HepG2 (cell line): Measurements from ENCODE around the gene COQ10B. TPM values are rescaled to one million over a fixed set of nuclear protein-coding genes. Genes with fewer than 3 reads are reported as not detected.

Experiments used
- ADNP ChIP-seq: sonication (generic); formaldehyde crosslinking; IDR thresholded peaks from 2 replicates; pipeline ENCODE4 v1.4.0; 2020; ENCODE audit warnings: missing genetic modification reagents
- CENPT ChIP-seq: sonication (generic); formaldehyde crosslinking; IDR thresholded peaks from 2 replicates; pipeline ENCODE4 v1.8.0; 2022; ENCODE audit warnings: low read depth, mild to moderate bottlenecking, moderate library complexity, missing genetic modification reagents
- DNMT1 ChIP-seq: sonication (generic); formaldehyde crosslinking; IDR thresholded peaks from 2 replicates; pipeline ENCODE4 v1.5.1; 2020; ENCODE audit warnings: mild to moderate bottlenecking, missing genetic modification reagents
- ETV6 ChIP-seq: sonication (generic); formaldehyde crosslinking; conservative IDR thresholded peaks from 2 replicates; pipeline ENCODE4 v1.4.0; 2020; ENCODE audit warnings: missing genetic modification reagents
- FOSL2 ChIP-seq: sonication (generic); formaldehyde crosslinking; IDR thresholded peaks from 2 replicates; pipeline ENCODE4 v1.4.0; 2020; ENCODE audit warnings: missing genetic modification reagents
- GFI1 ChIP-seq: sonication (generic); formaldehyde crosslinking; IDR thresholded peaks from 2 replicates; pipeline ENCODE4 v1.5.0; 2020; ENCODE audit warnings: missing genetic modification reagents, mild to moderate bottlenecking, borderline replicate concordance
- MED1 ChIP-seq: sonication (generic); formaldehyde crosslinking; IDR thresholded peaks from 2 replicates; pipeline ENCODE4 v1.4.0; 2020; ENCODE audit warnings: missing genetic modification reagents
- SATB2 ChIP-seq: sonication (generic); formaldehyde crosslinking; IDR thresholded peaks from 2 replicates; pipeline ENCODE4 v1.5.0; 2020; ENCODE audit warnings: missing genetic modification reagents
- SOX13 ChIP-seq, 3 experiments: fragments of 450-650 bp in 1 of 3; sonication (generic) in 1 of 3; formaldehyde crosslinking in 1 of 3; IDR thresholded peaks in 2 of 3; conservative IDR thresholded peaks in 1 of 3; 2 replicates each; pipeline versions ENCODE4 v1.5.0 to v1.6.1; 2016 to 2020; ENCODE audit warnings: antibody characterized with exemption in 1 of 3, mild to moderate bottlenecking in 1 of 3, missing compliant biosample characterization in 1 of 3, missing genetic modification reagents in 1 of 3, moderate library complexity in 1 of 3
- TGIF2 ChIP-seq: IDR thresholded peaks from 2 replicates; pipeline ENCODE4 v1.6.1; 2016; ENCODE audit warnings: control low read depth, missing compliant biosample characterization
- ZKSCAN8 ChIP-seq: IDR thresholded peaks from 2 replicates; pipeline ENCODE4 v1.6.1; 2016; ENCODE audit warnings: borderline replicate concordance, missing genetic modification reagents, missing compliant biosample characterization
- ZNF12 ChIP-seq: sonication (generic); formaldehyde crosslinking; IDR thresholded peaks from 2 replicates; pipeline ENCODE4 v1.5.0; 2020; ENCODE audit warnings: missing genetic modification reagents
- ZNF652 ChIP-seq: IDR thresholded peaks from 2 replicates; pipeline ENCODE4 v1.6.1; 2016; ENCODE audit warnings: low read depth, borderline replicate concordance
- polyA plus RNA-seq, 8 experiments: library from polyadenylated mRNA; depleted of rRNA in 3 of 8; stranded (reverse) in 7 of 8; unstranded in 1 of 8; fragments of >200 nt; fragmentation: Illumina TruSeq in 4 of 8; extraction: Trizol in 4 of 8; gene quantifications; 2 replicates each; pipeline versions ENCODE4 v1.2.1 to v1.2.3, GENCODE V29; 2011 to 2016; ENCODE audit warnings: low read depth in 4 of 8, missing spikeins in 1 of 8, mixed read lengths in 1 of 8; ENCODE audit not compliant: insufficient read depth in 1 of 8
- total RNA-seq, 5 experiments: library from RNA; depleted of rRNA; stranded (reverse); fragments of >200 nt; fragmentation: Illumina TruSeq; extraction: Trizol; gene quantifications; 2 replicates each; pipeline ENCODE4 v1.2.3, GENCODE V29; 2016; ENCODE audit warnings: low read depth in 1 of 5
- TF ChIP-seq, protein P1 (sequence below): sonication (generic); formaldehyde crosslinking; IDR thresholded peaks from 2 replicates; pipeline ENCODE4 v1.5.1; 2020; ENCODE audit warnings: mild to moderate bottlenecking, missing genetic modification reagents, borderline replicate concordance
- TF ChIP-seq, protein P2 (sequence below): sonication (generic); formaldehyde crosslinking; conservative IDR thresholded peaks from 2 replicates; pipeline ENCODE4 v1.5.0; 2020; ENCODE audit warnings: missing genetic modification reagents

Gene COQ10B
- total and polyA plus RNA-seq, 2 of the 13 experiments (the other 11 are each of a cell fraction or from before 2014, with no cell fraction given) = 4.6 to 34.9 TPM

DNA sequence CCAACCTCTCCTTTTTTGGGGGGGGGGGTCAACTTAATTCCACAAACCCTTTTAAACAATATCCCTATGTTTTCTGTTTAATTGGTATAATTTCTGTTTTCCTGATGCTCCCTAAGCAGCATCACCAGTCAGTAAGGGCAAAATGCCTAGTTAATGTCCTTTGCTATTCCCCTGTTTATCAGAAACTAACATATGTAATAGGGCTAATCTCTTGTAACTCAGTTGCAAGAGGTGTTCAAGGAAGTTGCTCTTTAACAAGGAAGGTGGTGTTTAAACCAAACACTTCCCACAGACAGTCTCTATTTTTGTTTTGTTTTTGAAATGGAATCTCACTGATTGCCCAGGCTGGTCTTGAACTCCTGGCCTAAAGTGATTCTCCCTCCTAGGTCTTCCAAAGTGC lies 6.5 kb upstream of the COQ10B start (continued):
- TF ChIP-seq, protein P1, sequence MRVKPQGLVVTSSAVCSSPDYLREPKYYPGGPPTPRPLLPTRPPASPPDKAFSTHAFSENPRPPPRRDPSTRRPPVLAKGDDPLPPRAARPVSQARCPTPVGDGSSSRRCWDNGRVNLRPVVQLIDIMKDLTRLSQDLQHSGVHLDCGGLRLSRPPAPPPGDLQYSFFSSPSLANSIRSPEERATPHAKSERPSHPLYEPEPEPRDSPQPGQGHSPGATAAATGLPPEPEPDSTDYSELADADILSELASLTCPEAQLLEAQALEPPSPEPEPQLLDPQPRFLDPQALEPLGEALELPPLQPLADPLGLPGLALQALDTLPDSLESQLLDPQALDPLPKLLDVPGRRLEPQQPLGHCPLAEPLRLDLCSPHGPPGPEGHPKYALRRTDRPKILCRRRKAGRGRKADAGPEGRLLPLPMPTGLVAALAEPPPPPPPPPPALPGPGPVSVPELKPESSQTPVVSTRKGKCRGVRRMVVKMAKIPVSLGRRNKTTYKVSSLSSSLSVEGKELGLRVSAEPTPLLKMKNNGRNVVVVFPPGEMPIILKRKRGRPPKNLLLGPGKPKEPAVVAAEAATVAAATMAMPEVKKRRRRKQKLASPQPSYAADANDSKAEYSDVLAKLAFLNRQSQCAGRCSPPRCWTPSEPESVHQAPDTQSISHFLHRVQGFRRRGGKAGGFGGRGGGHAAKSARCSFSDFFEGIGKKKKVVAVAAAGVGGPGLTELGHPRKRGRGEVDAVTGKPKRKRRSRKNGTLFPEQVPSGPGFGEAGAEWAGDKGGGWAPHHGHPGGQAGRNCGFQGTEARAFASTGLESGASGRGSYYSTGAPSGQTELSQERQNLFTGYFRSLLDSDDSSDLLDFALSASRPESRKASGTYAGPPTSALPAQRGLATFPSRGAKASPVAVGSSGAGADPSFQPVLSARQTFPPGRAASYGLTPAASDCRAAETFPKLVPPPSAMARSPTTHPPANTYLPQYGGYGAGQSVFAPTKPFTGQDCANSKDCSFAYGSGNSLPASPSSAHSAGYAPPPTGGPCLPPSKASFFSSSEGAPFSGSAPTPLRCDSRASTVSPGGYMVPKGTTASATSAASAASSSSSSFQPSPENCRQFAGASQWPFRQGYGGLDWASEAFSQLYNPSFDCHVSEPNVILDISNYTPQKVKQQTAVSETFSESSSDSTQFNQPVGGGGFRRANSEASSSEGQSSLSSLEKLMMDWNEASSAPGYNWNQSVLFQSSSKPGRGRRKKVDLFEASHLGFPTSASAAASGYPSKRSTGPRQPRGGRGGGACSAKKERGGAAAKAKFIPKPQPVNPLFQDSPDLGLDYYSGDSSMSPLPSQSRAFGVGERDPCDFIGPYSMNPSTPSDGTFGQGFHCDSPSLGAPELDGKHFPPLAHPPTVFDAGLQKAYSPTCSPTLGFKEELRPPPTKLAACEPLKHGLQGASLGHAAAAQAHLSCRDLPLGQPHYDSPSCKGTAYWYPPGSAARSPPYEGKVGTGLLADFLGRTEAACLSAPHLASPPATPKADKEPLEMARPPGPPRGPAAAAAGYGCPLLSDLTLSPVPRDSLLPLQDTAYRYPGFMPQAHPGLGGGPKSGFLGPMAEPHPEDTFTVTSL (CRISPR knock-in tag) = no peak
- TF ChIP-seq ETV6 (CRISPR knock-in tag) (no peak), SATB2 (CRISPR knock-in tag) (no peak), ZKSCAN8 (no peak), MED1 (no peak), ADNP (CRISPR knock-in tag) (no peak), CENPT (CRISPR knock-in tag) (no peak), FOSL2 (CRISPR knock-in tag) (no peak), ZNF12 (CRISPR knock-in tag) (no peak), ZNF652 (CRISPR knock-in tag) (no peak), SOX13 (IDR thresholded peaks at IDR 0.05) (no peak), SOX13 (CRISPR knock-in tag; conservative IDR thresholded peaks at IDR 0.05 in 1 of 2, IDR thresholded peaks at IDR 0.05 in 1 of 2) (no peak), GFI1 (CRISPR knock-in tag) (no peak), TGIF2 (no peak), DNMT1 (CRISPR knock-in tag) (no peak)
- TF ChIP-seq, protein P2, sequence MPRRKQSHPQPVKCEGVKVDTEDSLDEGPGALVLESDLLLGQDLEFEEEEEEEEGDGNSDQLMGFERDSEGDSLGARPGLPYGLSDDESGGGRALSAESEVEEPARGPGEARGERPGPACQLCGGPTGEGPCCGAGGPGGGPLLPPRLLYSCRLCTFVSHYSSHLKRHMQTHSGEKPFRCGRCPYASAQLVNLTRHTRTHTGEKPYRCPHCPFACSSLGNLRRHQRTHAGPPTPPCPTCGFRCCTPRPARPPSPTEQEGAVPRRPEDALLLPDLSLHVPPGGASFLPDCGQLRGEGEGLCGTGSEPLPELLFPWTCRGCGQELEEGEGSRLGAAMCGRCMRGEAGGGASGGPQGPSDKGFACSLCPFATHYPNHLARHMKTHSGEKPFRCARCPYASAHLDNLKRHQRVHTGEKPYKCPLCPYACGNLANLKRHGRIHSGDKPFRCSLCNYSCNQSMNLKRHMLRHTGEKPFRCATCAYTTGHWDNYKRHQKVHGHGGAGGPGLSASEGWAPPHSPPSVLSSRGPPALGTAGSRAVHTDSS (CRISPR knock-in tag) = no peak
